ENCODE measurements around the gene BTC.
"Not testable (repeated sequence)": the region's sequence is repeated elsewhere in the genome, so short reads cannot be mapped to it uniquely, and the experiment has no call there.

Gene BTC, protein sequence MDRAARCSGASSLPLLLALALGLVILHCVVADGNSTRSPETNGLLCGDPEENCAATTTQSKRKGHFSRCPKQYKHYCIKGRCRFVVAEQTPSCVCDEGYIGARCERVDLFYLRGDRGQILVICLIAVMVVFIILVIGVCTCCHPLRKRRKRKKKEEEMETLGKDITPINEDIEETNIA

DNA sequence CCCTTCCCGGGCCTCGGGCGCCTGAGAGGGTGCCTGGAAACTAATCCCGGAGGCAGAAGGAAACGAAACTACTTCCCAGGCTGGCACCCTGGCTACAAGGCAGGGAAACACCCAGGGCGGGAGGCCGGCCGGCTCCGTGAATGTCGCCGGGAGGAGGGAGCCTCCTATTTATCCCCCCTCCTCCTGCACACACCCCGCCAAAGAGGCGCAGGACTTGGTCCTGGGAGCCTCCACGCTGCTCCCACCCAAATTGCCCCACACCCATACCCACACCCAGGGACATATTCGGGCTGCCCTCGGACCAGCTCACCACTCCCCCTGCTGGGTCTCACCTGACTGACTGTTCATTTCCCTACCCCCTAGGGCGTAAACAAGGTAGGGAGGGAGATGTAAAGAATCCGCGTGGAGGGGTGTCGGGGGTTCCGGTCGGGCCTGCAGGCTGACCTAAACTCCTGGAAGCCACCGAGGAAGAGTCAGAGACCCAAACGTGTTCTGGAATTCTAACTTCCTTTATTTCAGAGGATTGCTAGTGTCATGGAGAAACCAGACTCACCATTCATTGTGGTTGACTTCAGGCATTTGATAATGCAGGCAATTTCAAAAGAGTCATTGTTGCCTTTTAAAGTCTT lies at the start of gene BTC:
TSS of gene BTC (minus strand) at position 142 of the 629 bp plus-strand sequence. CDS start 198 bp downstream, outside the sequence.
- DNase-seq (ENCODE audit: low read depth): no peak

DNA sequence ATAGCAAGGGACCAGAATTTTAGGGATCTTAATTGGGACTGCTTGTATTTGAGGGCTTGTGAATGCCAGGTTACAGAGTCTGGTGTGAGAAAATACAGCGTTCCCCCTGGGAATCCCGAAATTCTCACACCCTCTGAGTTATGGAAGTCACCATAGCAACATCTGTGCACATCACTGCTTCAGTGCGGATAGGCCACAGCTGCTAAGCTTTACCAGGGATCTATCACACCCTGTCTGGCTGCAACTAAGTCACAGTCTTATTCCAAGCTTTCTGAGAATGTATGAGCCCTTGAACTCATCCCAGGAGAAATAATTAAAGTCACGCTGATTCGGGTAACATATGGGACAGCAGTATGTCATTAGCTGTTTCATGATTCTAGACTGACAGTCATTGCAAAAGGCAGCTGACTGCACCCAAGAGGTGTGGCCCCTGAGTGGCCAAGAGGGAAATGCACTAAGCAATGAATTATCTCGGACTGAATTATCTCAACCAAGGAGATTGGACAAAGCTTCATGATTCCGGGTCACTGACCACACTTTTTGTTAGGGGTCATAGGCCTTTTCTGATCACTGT lies 46.7 kb upstream of the BTC start:
- no peak for DNase-seq (ENCODE audit: low read depth)

DNA sequence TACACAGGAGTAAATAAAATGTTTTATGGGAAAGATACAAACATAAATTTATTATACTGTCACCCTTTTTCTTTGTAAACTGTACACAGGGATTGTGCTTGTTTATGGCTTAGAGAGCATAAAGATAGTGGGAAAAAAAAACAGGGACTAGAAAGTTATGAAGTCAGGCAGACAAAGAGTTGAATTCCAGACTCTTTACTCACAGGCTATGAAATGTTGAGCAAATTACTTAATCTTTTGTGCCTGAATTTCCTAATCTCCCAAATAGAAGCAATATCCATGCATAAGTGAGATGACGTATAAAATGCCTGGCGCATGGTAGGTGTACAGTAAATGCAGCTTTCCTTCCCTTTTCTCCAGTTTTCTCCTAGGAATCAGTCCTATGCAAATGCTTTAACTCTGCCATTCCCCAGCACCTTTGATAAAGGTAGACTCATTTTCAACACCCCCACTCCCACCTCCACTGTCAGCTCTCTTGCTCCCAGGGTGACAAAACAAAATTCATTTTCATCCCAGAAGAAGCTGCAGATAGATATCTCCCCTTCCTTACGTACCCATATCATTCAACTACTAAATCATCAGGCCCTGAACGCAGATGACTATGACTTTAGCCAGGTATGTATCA lies 44.5 kb upstream of the BTC start:
- no peak for DNase-seq (ENCODE audit: low read depth)

DNA sequence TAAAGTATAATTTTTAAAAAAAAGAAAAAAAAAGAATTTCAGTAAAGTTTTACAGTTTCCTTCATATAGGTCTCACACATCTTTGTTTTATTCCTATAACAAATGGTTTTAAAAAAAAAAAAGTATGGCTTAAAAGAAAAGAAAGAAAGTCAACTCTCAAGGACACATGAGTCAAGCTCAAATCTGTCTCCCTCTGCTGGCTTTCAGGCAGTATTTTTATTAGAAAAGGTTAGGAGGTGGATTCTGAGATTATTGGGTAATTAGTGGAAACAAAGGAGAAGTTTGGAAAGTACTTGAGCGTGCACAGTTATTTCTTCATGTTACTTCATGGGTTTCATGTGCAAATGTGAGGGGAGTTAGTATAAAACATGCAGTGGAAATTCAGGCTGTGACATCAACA lies 36.6 kb upstream of the BTC start:
- no peak for DNase-seq (ENCODE audit: low read depth)

DNA sequence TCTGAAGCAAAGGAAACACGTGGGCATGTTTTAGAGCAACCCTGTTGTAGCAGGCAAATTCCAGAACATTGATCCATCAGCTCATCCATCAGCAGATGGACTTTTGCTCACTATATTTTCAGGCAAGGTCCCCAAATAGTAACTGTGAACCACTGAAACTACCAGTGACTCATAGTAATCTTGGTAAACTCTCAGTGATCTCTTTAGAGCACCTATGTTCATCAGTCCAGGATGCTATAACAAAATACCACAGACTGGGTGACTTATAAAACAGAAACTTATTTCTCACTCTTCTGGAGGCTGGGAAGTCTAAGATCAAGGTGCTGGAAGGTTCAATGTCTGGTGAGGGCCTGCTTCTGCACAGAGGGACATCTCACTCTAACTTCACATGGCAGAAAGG lies 28.9 kb upstream of the BTC start:
- no peak for DNase-seq (ENCODE audit: low read depth)

DNA sequence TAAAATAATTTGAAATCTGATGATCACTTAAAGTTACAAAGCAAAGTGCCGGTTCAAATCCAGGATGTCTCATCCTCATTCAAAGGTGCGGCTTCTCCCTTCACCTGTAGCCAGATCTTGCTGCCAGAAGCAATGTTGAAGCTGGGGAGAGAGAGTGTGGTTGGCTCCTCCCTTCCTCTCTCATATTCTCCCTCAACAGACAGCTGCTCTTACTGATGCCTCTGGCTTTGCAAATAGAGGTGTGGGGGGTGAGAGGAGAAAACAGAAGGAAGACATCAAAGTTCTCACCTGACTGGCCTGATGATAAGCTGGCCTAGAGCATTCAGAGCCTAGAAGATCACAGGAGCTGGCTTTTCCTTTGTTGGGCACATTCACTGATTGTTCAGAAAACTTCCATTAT lies 28.3 kb upstream of the BTC start:
- DNase-seq (ENCODE audit: low read depth): no peak

DNA sequence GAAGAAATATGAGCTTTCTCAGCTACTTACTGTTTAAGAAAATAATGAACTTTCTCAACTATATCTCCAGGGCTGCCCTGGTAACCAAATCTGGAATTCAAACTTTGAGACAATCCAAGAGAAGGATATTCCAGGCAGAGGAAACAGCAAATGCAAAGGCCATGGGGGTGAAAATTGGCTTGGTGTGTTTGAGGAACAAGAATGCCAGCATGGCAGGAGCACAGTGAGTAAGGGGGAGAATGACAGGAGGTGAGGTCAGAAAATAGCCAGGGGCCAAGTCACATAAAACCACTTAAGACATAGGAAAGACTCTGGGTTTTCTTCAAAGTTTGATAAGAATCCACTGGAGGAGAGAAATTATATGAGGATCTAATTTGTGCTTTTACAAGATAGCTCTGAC lies 27.2 kb upstream of the BTC start:
- no peak for DNase-seq (ENCODE audit: low read depth)

DNA sequence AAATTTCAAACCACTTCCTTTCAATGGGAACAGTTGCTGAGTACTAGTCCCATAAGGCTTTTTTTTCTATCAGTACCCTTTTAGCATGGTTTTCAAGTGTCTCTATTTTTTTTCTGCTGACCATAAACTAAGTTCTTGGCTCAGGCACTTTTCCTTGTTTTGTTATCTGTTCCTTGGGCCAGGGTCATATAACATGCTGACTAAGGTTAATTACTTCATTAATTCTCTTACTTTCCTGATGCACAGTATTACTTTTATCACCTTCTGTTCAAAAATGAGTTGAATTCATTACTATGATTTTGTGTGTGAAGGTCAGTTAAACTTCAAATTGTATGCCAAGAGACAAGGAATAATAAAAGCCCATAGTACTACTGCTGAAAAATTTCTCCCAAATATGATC lies 19.7 kb upstream of the BTC start:
- no peak for DNase-seq (ENCODE audit: low read depth)

DNA sequence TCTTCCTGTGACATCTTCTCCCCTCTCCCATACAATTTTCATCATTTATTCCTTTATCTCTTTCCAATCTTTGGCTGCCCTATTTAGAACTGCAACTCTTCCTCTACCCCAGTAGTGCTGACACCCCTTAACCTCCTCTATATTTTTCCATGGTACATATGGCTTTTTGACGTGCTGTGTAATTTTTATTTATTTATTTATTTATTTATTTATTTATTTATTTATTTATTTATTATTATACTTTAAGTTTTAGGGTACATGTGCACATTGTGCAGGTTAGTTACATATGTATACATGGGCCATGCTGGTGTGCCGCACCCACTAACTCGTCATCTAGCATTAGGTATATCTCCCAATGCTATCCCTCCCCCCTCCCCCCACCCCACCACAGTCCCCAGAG lies 17.7 kb upstream of the BTC start:
- not testable (repeated sequence) for DNase-seq (ENCODE audit: low read depth)

DNA sequence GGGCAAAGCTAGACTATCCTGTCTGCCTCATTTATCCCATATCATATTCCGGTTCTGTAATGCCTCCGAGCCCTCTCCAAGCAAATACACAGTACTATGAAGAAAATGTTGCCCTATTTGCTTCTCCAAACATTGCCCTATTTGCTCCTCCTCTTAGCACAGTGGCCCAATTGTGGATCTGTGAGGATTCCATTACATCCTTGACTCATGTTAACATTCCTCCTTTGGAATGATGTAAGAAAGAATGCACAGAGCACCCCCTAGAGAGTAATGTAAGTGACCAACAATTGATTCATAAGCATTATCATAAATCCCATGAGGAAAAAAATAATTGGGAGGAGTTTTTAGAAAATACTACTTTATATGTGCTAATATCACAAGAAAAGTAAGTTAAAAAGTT lies 11.3 kb upstream of the BTC start:
- no peak for DNase-seq (ENCODE audit: low read depth)

DNA sequence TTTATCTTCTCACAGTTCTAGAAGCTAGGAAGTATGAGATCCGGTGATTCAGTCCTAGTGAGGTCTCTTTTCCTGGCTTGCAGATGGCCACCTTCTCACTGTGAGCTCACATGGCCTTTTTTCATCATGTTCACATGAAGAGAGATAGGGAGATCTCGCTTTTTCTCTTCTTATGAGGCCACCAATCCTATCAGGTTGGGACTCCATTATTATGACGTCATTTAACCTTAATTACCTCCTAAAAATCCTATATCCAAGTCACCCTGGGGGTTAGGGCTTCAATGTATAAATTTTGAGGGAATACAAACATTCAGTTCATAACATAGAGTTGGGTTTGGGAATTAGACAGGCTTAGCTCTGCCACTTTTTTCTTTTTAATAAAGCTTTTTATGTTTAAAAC lies 6.0 kb upstream of the BTC start:
- DNase-seq (ENCODE audit: low read depth): no peak

DNA sequence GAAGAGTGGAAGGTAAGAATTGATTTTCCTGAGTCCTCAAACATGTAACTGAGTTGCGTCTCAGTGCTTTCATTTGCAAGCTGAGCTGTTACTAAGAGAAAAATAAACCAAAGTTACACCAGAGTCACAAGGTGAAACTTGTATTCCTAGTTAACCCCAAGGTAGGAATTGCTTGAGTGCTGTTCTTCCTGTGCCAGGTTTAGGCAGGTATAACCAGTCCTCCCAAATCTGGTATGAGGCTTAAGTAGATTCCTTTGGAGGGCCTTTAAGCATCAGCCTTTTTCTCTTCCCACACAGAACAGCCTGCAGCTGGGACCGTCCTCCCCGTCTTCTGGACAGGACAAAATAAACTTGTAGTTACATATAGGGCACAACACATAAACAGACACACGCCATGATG lies 2.3 kb upstream of the BTC start:
- no peak for DNase-seq (ENCODE audit: low read depth)

DNA sequence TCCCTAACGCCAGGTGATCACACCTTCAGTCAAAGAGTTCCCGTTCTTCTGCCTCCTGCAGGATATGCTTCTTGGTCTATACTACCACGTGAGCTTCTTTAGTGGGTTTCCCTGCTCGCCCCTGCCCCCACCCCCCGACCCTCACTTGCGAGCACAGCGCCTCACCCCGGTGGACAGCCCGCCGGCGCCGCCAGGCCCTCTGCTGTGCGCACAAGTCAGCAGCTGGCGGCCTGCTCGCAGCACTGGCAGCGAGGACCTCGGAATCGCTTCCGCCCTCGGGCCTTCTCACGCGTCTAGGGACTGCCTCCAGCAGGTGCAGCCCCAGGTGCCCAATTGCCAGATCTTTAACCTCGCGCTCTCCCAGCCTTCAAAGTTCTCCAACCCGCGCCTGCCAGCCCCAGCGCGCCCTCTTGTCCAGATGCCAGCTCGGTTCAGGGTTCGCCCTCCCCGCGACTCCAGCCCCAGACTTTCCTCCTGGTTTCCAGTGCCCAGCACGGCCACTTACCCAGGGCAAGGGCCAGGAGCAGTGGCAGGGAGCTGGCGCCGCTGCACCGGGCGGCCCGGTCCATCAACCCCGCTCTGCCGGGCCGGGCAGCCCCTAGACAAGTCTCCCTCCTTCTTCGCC lies 454 bp downstream of the BTC start:
- DNase-seq (ENCODE audit: low read depth): no peak

DNA sequence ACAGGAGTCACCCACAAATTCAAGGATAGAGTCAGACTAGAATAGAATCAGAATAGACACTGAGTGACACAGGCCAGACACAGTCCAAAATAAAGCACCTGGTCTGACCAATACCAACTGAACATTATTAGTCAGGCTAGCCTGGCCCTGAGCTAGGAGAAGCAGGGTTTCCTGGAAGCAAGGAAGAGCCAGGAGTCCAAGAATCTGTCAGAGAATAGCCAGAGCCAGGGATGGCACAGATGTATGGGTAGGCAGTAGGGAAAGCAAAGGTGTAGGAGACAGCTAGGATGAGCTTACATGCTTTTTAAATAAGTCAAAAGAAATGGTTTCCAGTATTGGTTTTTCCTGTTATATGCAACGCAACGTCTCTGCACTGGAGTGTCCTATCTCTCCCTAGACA lies 3.7 kb downstream of the BTC start:
- no peak for DNase-seq (ENCODE audit: low read depth)

DNA sequence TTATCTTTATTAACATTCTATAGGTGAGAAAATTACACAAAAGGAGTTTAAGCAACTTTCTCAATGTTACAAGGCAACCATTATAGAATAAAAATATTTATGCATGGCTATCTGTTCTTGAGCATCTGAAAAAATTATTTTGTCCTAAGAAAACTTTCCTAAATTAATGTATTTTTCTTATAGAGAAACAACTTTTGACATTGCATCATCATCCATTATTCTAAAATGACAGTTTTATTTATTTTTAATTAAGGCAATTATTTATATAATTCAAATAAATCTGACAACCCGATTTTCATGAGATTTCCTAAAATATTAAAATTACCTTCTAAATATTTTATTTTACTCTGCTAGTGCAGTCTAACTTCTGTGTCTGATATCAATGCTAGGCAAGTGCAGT lies 4.8 kb downstream of the BTC start:
- DNase-seq (ENCODE audit: low read depth): no peak

DNA sequence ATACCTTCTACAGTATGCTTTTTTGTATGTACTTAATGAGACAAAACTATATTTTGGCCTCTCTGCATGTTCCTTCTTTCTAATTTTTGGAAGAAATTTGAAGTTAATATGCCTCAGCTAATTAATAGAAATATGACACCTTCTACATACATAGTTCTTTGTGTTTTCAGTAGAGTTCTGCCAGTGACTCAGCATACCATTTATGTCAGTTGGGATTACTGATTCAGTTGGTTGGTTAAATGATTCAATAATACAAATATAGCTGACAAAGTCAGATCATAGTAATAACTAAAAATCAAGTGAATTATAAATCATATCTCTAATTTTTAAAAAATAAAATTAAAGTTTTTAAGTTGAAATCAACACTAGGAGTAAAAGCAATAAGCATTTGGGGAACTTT lies 16.8 kb downstream of the BTC start:
- no peak for DNase-seq (ENCODE audit: low read depth)

DNA sequence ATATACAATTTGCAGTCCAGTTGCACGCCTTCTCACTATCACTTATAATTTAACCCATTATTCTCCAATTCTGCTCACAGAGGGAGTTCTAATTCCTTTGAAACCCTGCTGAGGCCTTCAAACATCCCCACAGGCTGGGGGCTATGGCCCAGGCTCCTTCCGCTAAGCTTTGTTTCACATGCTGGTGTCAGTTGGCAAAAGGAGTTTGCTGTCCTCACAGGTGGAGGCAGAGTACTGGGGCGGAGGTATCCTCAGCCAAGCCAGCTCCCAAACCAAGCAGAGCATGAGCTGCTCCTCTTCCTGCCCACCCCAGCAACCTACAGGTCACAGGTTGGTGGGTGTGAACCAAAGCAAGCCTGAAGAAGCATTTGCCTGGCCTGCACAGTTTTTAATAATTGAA lies 21.5 kb downstream of the BTC start:
- DNase-seq (ENCODE audit: low read depth): no peak

DNA sequence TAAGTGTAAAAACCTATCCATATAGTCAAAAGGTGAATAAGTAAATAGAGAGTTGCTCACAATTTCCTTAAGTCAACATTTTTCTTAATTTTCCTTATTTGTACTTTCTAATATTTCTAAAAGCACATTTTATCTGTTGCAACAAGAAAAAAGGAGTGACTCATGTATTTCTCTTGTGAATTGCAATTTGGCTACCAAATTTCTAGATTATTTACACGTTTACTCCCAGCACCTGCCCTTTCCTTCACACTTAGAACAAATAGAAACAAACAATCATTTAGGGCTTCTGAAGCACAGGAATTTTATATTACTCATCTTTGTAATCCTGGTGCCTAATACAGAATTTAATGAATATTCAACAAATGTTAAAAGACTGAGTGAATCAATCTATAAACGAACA lies 22.2 kb downstream of the BTC start:
- no peak for DNase-seq (ENCODE audit: low read depth)

DNA sequence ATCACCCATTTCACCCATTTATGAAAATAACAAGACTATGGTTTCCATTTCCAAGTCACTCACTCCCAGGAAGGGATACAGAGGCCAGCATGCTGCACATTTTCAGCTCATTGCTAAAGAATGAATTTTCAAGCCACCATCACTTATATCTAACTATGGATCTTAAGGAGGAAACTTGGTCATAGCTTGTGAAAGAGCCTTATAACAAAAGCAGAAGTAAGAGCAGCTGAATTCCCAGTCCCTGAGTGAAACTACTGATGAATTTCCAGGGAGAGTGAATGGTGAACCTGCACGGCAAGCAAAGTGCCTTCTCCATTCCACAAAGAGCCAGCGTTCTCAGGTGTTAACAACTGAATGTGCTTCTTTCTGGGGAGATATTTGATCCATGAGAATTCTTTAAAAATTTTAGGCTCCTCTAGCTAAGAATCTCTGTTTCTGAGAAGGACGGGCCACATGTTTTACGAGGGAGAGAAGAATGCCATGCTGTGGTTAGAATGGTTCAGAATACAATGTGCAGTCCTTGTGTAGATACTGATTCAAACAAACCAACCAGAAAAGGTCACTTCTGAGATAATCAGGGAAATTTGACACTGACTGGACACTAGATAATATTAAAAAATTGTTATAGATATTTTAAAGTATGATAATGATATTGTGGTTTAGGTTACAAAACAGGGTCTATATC lies 24.0 kb downstream of the BTC start:
- no peak for DNase-seq (ENCODE audit: low read depth)

DNA sequence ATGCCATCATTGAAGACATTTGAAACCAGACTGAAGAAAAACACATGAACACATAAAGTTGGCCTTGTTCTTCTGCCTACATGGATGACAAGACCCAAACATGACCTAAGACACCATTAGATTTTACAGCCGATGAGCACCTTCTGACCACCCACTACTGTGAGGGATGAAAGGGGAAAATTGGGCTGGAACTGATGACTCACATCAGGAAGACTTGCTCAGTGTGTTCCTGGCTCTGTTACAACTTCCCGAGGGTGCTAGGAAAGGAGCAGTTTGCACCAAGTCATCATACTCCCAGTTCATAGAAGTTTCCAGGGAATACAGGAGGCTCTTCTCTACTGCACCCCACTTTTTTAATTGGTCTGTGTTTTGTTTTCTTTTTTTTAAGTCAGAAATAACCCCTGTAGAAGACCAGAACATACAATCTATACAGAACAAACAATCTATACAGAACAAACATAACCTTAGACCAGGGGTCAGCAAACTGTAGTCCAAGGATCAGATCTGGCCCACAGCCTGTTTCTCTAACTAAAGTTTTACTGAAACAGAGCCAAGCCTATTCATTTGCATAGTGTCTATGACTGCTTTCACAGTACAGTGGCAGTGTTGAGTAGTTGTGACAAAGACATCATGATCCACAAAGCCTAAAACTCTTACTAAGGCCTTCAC lies 25.3 kb downstream of the BTC start:
- DNase-seq (ENCODE audit: low read depth): no peak

DNA sequence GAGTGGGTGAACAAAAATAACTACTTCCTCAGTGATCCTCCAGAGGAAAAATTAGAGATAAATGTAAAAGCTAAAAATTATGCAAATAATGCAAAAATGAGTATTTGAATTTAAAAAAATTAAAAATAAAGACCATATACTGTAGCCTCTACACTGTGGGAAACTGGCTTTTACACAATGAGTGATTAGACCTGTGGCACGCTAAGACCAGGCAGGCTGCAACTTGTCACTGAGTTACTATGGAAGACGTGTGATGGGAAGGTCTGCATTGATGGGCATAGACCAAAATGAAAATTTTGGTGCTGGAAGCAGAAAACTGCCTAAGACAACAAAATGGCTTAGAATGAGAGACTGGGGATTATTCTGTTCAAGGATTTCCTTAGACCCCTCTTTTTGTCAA lies 30.2 kb downstream of the BTC start:
- no peak for DNase-seq (ENCODE audit: low read depth)

DNA sequence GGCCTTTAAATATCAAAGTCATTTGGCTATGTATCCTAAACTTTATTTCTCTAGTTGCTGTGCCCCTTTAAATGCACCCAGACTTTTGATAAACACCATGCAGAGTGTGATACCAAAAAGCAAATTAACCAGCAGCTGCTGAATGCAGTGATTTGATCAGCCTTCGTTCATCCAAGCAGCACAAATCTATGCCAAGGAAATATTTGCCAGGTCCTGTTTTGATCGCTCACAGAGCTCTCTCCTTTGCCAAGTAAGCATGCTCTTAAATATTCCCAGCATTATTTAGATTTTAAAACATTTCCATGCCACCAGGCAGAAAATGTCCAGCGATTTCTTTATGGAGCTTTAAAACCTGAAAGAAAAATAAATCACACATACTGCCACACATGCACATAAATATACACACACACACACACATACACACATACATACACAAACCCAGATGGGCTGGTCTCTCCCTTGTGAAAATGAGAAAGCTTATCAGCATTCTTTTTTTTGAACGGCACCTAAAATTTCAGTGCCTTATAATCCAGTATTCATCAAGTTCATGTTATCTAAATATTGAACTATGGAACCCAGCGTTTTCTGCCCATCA lies 35.7 kb downstream of the BTC start:
- no peak for DNase-seq (ENCODE audit: low read depth)

Measured in activated T-cell treated with anti-CD3 and anti-CD28 coated beads for 24 hours (primary cell).